ENCODE data around the gene SH2D3C. TPM values are rescaled to one million over a fixed set of nuclear protein-coding genes. Genes with fewer than 3 reads are reported as not detected.

Gene SH2D3C
- total RNA-seq, 2 donors from 2014 or later = 5.3 to 13.1 TPM

- TF ChIP-seq CTCF (IDR thresholded peaks at IDR 0.05) = no peak
- Histone ChIP-seq H3K9me3 (no peaks in the 10 kb centered on the region), H3K4me3 (peak overlapping the region; percentile 85), H3K36me3 (no peaks in the 10 kb centered on the region), H3K4me1 (ENCODE audit: control insufficient read depth in 1 of 2, low read depth in 2 of 2) (peaks cover 4 to 11% of the 10 kb centered on the region in 2 donors), H3K27ac (peak overlapping the region in 1 of 2 donors; percentile 94), H3K27me3 (replicated peaks; ENCODE audit: insufficient read depth) (no peaks in the 10 kb centered on the region)
- DNase-seq (ENCODE audit: low spot score) (no peak), ATAC-seq (ENCODE audit: insufficient number of reproducible peaks, low FRiP score, low read depth) (no peak)
These were observed 42.8 kb downstream of the SH2D3C start for GRCh38 chr9:127735530-127736185.

- TF ChIP-seq CTCF (IDR thresholded peaks at IDR 0.05) = peak; percentile 95
- Histone ChIP-seq H3K36me3 (no peaks in the 10 kb centered on the region), H3K4me3 (peak within 1 kb of the TSS; percentile 85), H3K9me3 (no peaks in the 10 kb centered on the region), H3K27me3 (replicated peaks; ENCODE audit: insufficient read depth) (no peaks in the 10 kb centered on the region), H3K27ac (peak within 1 kb of the TSS; percentile 94), H3K4me1 (ENCODE audit: control insufficient read depth in 1 of 2, low read depth in 2 of 2) (peaks cover 4 to 11% of the 10 kb centered on the region in 2 donors)
- peak; percentile 88 for DNase-seq (ENCODE audit: low spot score)
- ATAC-seq (ENCODE audit: insufficient number of reproducible peaks, low FRiP score, low read depth) = peak; percentile 90
These were observed 43.5 kb downstream of the SH2D3C start, which contains the start of gene TOR2A for GRCh38 chr9:127734747-127735529. Gene TOR2A, minus strand, starts transcription at chr9:127735294. Its CDS starts 24 bp downstream, at chr9:127735270.

- DNase-seq (ENCODE audit: low spot score) = no peak
- no peak for TF ChIP-seq CTCF (IDR thresholded peaks at IDR 0.05)
- Histone ChIP-seq H3K4me1 (ENCODE audit: control insufficient read depth in 1 of 2, low read depth in 2 of 2) (peaks cover 4 to 11% of the 10 kb centered on the region in 2 donors), H3K27ac (peak overlapping the region; percentile 94), H3K27me3 (replicated peaks; ENCODE audit: insufficient read depth) (no peaks in the 10 kb centered on the region), H3K4me3 (peak overlapping the region; percentile 85), H3K36me3 (no peaks in the 10 kb centered on the region), H3K9me3 (no peaks in the 10 kb centered on the region)
- ATAC-seq (ENCODE audit: insufficient number of reproducible peaks, low FRiP score, low read depth) = no peak
These were observed 44.2 kb downstream of the SH2D3C start for GRCh38 chr9:127734247-127734746.

- no peak overlapping the region for H3K27ac ChIP-seq
- no peak for DNase-seq (ENCODE audit: low spot score)
These were observed 44.9 kb downstream of the SH2D3C start for GRCh38 chr9:127733614-127734013.

More at GRCh38 chr9:127733614-127734013, 44.9 kb downstream of the SH2D3C start:
- Histone ChIP-seq H3K4me1 (ENCODE audit: control insufficient read depth in 1 of 2, low read depth in 2 of 2) (peaks cover 4 to 11% of the 10 kb centered on the region in 2 donors), H3K27me3 (replicated peaks; ENCODE audit: insufficient read depth) (no peaks in the 10 kb centered on the region), H3K9me3 (no peaks in the 10 kb centered on the region), H3K36me3 (no peaks in the 10 kb centered on the region), H3K4me3 (no peak overlapping the region)
- ATAC-seq (ENCODE audit: insufficient number of reproducible peaks, low FRiP score, low read depth) = no peak
- no peak for TF ChIP-seq CTCF (IDR thresholded peaks at IDR 0.05)

All from thoracic aorta (tissue), 2 donors.